K562 (cell line): Measurements from ENCODE around the gene FAM98C. TPM values are rescaled to one million over a fixed set of nuclear protein-coding genes. Genes with fewer than 3 reads are reported as not detected.
A peak's percentile ranks its signal among the peaks of the same experiment; 100 is the strongest.

Experiments used
- E2F1 ChIP-seq: sonication (generic); formaldehyde crosslinking; IDR thresholded peaks from 2 replicates; pipeline ENCODE4 v1.8.1; 2023; ENCODE audit warnings: mild to moderate bottlenecking, missing genetic modification reagents, moderate library complexity
- EP400 ChIP-seq: fragments of 450-650 bp; IDR thresholded peaks from 2 replicates; pipeline ENCODE4 v1.6.1; 2017; ENCODE audit warnings: antibody characterized with exemption, mild to moderate bottlenecking, moderate library complexity
- ETS2 ChIP-seq: IDR thresholded peaks from 2 replicates; pipeline ENCODE4 v1.6.1; 2016; ENCODE audit warnings: borderline replicate concordance, missing genetic modification characterization, mild to moderate bottlenecking, moderate library complexity, missing compliant biosample characterization; ENCODE audit not compliant: poor library complexity, severe bottlenecking
- GTF2E2 ChIP-seq: fragments of 200-800 bp; sonication (Bioruptor generic); IDR thresholded peaks from 2 replicates; pipeline ENCODE4 v1.6.1; 2016; ENCODE audit warnings: missing genetic modification characterization, missing compliant biosample characterization
- KAT8 ChIP-seq: fragments of 450-650 bp; IDR thresholded peaks from 2 replicates; pipeline ENCODE4 v1.6.1; 2016; ENCODE audit warnings: low read depth, mild to moderate bottlenecking
- NFYB ChIP-seq: IDR thresholded peaks from 2 replicates; pipeline ENCODE4 v1.6.1; 2011; ENCODE audit warnings: mild to moderate bottlenecking, moderate library complexity; ENCODE audit not compliant: insufficient read length; ENCODE audit errors: extremely low read depth
- NR2C2 ChIP-seq, 2 experiments: fragments of 200-800 bp in 1 of 2; sonication (Bioruptor generic) in 1 of 2; sonication (generic) in 1 of 2; formaldehyde crosslinking in 1 of 2; IDR thresholded peaks; 2 replicates each; pipeline versions ENCODE4 v1.6.1 to v1.8.0; 2016 to 2022; ENCODE audit warnings: mild to moderate bottlenecking in 1 of 2, missing compliant biosample characterization in 1 of 2, missing genetic modification characterization in 1 of 2, missing genetic modification reagents in 1 of 2
- PURB ChIP-seq: sonication (generic); formaldehyde crosslinking; IDR thresholded peaks from 2 replicates; pipeline ENCODE4 v1.9.0; 2021; ENCODE audit warnings: low read depth, mild to moderate bottlenecking, missing genetic modification reagents
- RBM25 ChIP-seq: fragments of 200-400 bp; formaldehyde crosslinking; IDR thresholded peaks from 2 replicates; pipeline ENCODE4 v1.6.1; 2018; ENCODE audit warnings: low read length, low read depth, moderate library complexity; ENCODE audit not compliant: severe bottlenecking
- STAT5B ChIP-seq: fragments of 250-450 bp; sonication (Bioruptor Pico); IDR thresholded peaks from 2 replicates; pipeline ENCODE4 v1.8.0; 2021; ENCODE audit warnings: mild to moderate bottlenecking, inconsistent platforms
- TAF1 ChIP-seq: IDR thresholded peaks from 2 replicates; pipeline ENCODE4 v1.6.1; 2011; ENCODE audit warnings: mild to moderate bottlenecking, low read length, moderate library complexity; ENCODE audit not compliant: insufficient read depth, control insufficient read depth, severe bottlenecking; ENCODE audit errors: extremely low read depth
- YY1 ChIP-seq, 3 experiments: IDR thresholded peaks; 2 replicates each; pipeline ENCODE4 v1.6.1; 2011; ENCODE audit warnings: low read length in 2 of 3, mild to moderate bottlenecking in 2 of 3, moderate library complexity in 2 of 3, borderline replicate concordance in 1 of 3, control low read depth in 1 of 3, low read depth in 1 of 3; ENCODE audit not compliant: insufficient read depth in 3 of 3, insufficient replicate concordance in 2 of 3, control insufficient read depth in 1 of 3, insufficient read length in 1 of 3; ENCODE audit errors: extremely low read depth in 1 of 3
- ZNF12 ChIP-seq: sonication (generic); formaldehyde crosslinking; IDR thresholded peaks from 2 replicates; pipeline ENCODE4 v1.4.0; 2020; ENCODE audit warnings: mild to moderate bottlenecking, missing genetic modification reagents
- ZNF175 ChIP-seq: fragments of 200-800 bp; sonication (Bioruptor generic); IDR thresholded peaks from 2 replicates; pipeline ENCODE4 v1.6.1; 2016; ENCODE audit warnings: low read depth, mild to moderate bottlenecking, missing genetic modification characterization, missing compliant biosample characterization
- ZNF232 ChIP-seq: sonication (generic); formaldehyde crosslinking; IDR thresholded peaks from 2 replicates; pipeline ENCODE4 v1.8.0; 2022; ENCODE audit warnings: mild to moderate bottlenecking, missing genetic modification reagents
- ZNF3 ChIP-seq: fragments of 250-450 bp; sonication (Bioruptor Pico); IDR thresholded peaks from 2 replicates; pipeline ENCODE4 v1.5.0; 2021; ENCODE audit warnings: mild to moderate bottlenecking, moderate library complexity
- ZNF655 ChIP-seq: fragments of 250-450 bp; sonication (Bioruptor Pico); IDR thresholded peaks from 2 replicates; pipeline ENCODE4 v1.5.0; 2021
- polyA plus RNA-seq, 8 experiments: library from polyadenylated mRNA; depleted of rRNA in 4 of 8; stranded (reverse) in 5 of 8; unstranded in 3 of 8; fragments of >200 nt; fragmentation: Nextera tagmentation in 2 of 8; fragmentation: Illumina TruSeq in 1 of 8; extraction: Ambion mirVana in 2 of 8; extraction: Trizol in 1 of 8; gene quantifications; 2 replicates each; pipeline versions ENCODE4 v1.2.1 to v1.2.3, GENCODE V29; 2011 to 2014; ENCODE audit warnings: inconsistent platforms in 1 of 8, missing spikeins in 1 of 8
- total RNA-seq, 7 experiments: library from RNA; depleted of rRNA in 6 of 7; stranded (reverse); fragments of >200 nt in 6 of 7; fragmentation: Illumina TruSeq in 2 of 7; extraction: Trizol in 2 of 7; gene quantifications; 2 replicates each; pipeline versions ENCODE4 v1.2.1 to v1.2.3, GENCODE V29; 2011 to 2021; ENCODE audit warnings: low replicate concordance in 1 of 7
- TF ChIP-seq, protein P1 (sequence below): sonication (generic); formaldehyde crosslinking; IDR thresholded peaks from 2 replicates; pipeline ENCODE4 v1.5.0; 2020; ENCODE audit warnings: missing genetic modification reagents
- TF ChIP-seq, protein P2 (sequence below), 2 experiments: fragments of 450-650 bp in 1 of 2; sonication (generic) in 1 of 2; formaldehyde crosslinking; conservative IDR thresholded peaks; 2 replicates each; pipeline versions ENCODE4 v1.4.0 to v1.8.1; 2020 to 2022; ENCODE audit warnings: mild to moderate bottlenecking in 1 of 2, missing genetic modification reagents in 1 of 2
- TF ChIP-seq, protein P3 (sequence below): conservative IDR thresholded peaks from 2 replicates; pipeline ENCODE4 v1.6.1; 2011; ENCODE audit warnings: low read depth, mild to moderate bottlenecking, low read length; ENCODE audit not compliant: control insufficient read depth

FAM98C gene
- total and polyA plus RNA-seq, 9 of the 15 experiments (the other 6 are each of a cell fraction or from before 2014, with no cell fraction given) = 1.7 to 43.8 (median 13.7) TPM

GRCh38 chr19:38402967-38403674 is at the start of gene FAM98C (continued):
- TF ChIP-seq ETS2 (tag) (no peak), ZNF655 (no peak), ZNF175 (no peak), KAT8 (no peak), ZNF3 (no peak), EP400 (peak; percentile 86; the same call in 1 of the 2 replicates), YY1 (IDR thresholded peaks at IDR 0.05; ENCODE audit: borderline replicate concordance in 1 of 3, control insufficient read depth in 1 of 3, extremely low read depth in 1 of 3, insufficient read depth in 3 of 3, insufficient read length in 1 of 3, insufficient replicate concordance in 2 of 3, low read depth in 1 of 3, low read length in 2 of 3) (peak in 1 of 3 experiments; percentile 56), ZNF232 (CRISPR knock-in tag) (no peak), RBM25 (peak; percentile 100), TAF1 (peak; percentile 53), NFYB (peak; percentile 81), STAT5B (CRISPR knock-in tag) (no peak), ZNF12 (CRISPR knock-in tag) (0 out of 2 replicates have a peak, but pooled peaks have one; percentile 29), GTF2E2 (tag) (peak; percentile 79; the same call in 1 of the 2 replicates), NR2C2 (CRISPR knock-in tag; IDR thresholded peaks at IDR 0.05) (peak; percentile 44; the same call in 1 of the 2 replicates), NR2C2 (tag; IDR thresholded peaks at IDR 0.05) (no peak), E2F1 (CRISPR knock-in tag) (peak; percentile 92), PURB (CRISPR knock-in tag) (no peak)
- TF ChIP-seq, protein P1, sequence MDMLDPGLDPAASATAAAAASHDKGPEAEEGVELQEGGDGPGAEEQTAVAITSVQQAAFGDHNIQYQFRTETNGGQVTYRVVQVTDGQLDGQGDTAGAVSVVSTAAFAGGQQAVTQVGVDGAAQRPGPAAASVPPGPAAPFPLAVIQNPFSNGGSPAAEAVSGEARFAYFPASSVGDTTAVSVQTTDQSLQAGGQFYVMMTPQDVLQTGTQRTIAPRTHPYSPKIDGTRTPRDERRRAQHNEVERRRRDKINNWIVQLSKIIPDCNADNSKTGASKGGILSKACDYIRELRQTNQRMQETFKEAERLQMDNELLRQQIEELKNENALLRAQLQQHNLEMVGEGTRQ = no peak
- TF ChIP-seq, protein P2, sequence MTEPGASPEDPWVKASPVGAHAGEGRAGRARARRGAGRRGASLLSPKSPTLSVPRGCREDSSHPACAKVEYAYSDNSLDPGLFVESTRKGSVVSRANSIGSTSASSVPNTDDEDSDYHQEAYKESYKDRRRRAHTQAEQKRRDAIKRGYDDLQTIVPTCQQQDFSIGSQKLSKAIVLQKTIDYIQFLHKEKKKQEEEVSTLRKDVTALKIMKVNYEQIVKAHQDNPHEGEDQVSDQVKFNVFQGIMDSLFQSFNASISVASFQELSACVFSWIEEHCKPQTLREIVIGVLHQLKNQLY (CRISPR knock-in tag; conservative IDR thresholded peaks at IDR 0.05) = 0 out of 4 replicates have a peak, but pooled peaks of 1 of the 2 experiments have one; percentile 77
- TF ChIP-seq, protein P3, sequence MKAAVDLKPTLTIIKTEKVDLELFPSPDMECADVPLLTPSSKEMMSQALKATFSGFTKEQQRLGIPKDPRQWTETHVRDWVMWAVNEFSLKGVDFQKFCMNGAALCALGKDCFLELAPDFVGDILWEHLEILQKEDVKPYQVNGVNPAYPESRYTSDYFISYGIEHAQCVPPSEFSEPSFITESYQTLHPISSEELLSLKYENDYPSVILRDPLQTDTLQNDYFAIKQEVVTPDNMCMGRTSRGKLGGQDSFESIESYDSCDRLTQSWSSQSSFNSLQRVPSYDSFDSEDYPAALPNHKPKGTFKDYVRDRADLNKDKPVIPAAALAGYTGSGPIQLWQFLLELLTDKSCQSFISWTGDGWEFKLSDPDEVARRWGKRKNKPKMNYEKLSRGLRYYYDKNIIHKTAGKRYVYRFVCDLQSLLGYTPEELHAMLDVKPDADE = peak; percentile 17
